Trophoblast cell (in vitro differentiated cells and primary cell): ENCODE results near the gene PRR15.
"Not testable (repeated sequence)": the region's sequence is repeated elsewhere in the genome, so short reads cannot be mapped to it uniquely, and the experiment has no call there.

Source experiments
- DNase-seq, 2 donors: peaks; one replicate each; pipeline ENCODE4 v3.0.0-alpha.2; 2016
- H2AFZ ChIP-seq: 2 replicates; pipeline ENCODE4 v1.6.1; 2013; ENCODE audit warnings: low read length, moderate library complexity, mild to moderate bottlenecking; ENCODE audit not compliant: insufficient read depth, poor library complexity
- H2AK5ac ChIP-seq: 2 replicates; pipeline ENCODE4 v1.6.1; 2013; ENCODE audit warnings: mild to moderate bottlenecking, low read length
- H2BK120ac ChIP-seq: 2 replicates; pipeline ENCODE4 v1.6.1; 2013; ENCODE audit warnings: low read length, mild to moderate bottlenecking, moderate library complexity; ENCODE audit not compliant: insufficient read depth, poor library complexity
- H2BK12ac ChIP-seq: 2 replicates; pipeline ENCODE4 v1.6.1; 2013; ENCODE audit warnings: mild to moderate bottlenecking, low read length, moderate library complexity
- H2BK5ac ChIP-seq: 2 replicates; pipeline ENCODE4 v1.6.1; 2013; ENCODE audit warnings: low read length, low read depth, moderate library complexity, mild to moderate bottlenecking; ENCODE audit not compliant: poor library complexity
- H3K14ac ChIP-seq: 2 replicates; pipeline ENCODE4 v1.6.1; 2013; ENCODE audit warnings: mild to moderate bottlenecking, low read length
- H3K18ac ChIP-seq: 2 replicates; pipeline ENCODE4 v1.6.1; 2013; ENCODE audit warnings: mild to moderate bottlenecking, low read length
- H3K23ac ChIP-seq: 2 replicates; pipeline ENCODE4 v1.6.1; 2013; ENCODE audit warnings: low read length
- H3K27ac ChIP-seq: 2 replicates; pipeline ENCODE4 v1.5.1; 2013; ENCODE audit warnings: low read depth, mild to moderate bottlenecking, inconsistent platforms, low read length, moderate library complexity
- H3K27me3 ChIP-seq: 2 replicates; pipeline ENCODE4 v1.6.1; 2013; ENCODE audit warnings: inconsistent platforms, mild to moderate bottlenecking, low read length, moderate library complexity; ENCODE audit not compliant: insufficient read depth
- H3K36me3 ChIP-seq, 2 experiments: 1 replicate in 1 of 2; 2 replicates in 1 of 2; pipeline ENCODE4 v1.6.1; 2013; ENCODE audit warnings: low read length in 2 of 2, mild to moderate bottlenecking in 2 of 2, moderate library complexity in 1 of 2; ENCODE audit not compliant: insufficient read depth in 2 of 2, control insufficient read depth in 1 of 2
- H3K4ac ChIP-seq: 2 replicates; pipeline ENCODE4 v1.6.1; 2013; ENCODE audit warnings: low read depth, mild to moderate bottlenecking, low read length, moderate library complexity
- H3K4me1 ChIP-seq, 2 experiments: 1 replicate in 1 of 2; 2 replicates in 1 of 2; pipeline ENCODE4 v1.6.1; 2013; ENCODE audit warnings: low read length in 2 of 2, mild to moderate bottlenecking in 2 of 2, moderate library complexity in 1 of 2; ENCODE audit not compliant: insufficient read depth in 2 of 2, control insufficient read depth in 1 of 2
- H3K4me2 ChIP-seq: 2 replicates; pipeline ENCODE4 v1.6.1; 2013; ENCODE audit warnings: inconsistent platforms, mild to moderate bottlenecking, low read length, moderate library complexity
- H3K4me3 ChIP-seq: 2 replicates; pipeline ENCODE4 v1.5.1; 2013; ENCODE audit warnings: mild to moderate bottlenecking, low read depth, low read length, inconsistent platforms
- H3K79me1 ChIP-seq: one replicate; pipeline ENCODE4 v1.6.1; 2013; ENCODE audit warnings: low read length
- H3K79me2 ChIP-seq: 2 replicates; pipeline ENCODE4 v1.6.1; 2013; ENCODE audit warnings: low read length, mild to moderate bottlenecking; ENCODE audit not compliant: control insufficient read depth, insufficient read depth, poor library complexity
- H3K9ac ChIP-seq: 2 replicates; pipeline ENCODE4 v1.6.1; 2013; ENCODE audit warnings: mild to moderate bottlenecking, low read length
- H3K9me3 ChIP-seq: 2 replicates; pipeline ENCODE4 v1.6.1; 2013; ENCODE audit warnings: low read depth, mild to moderate bottlenecking, control low read depth, inconsistent platforms, low read length; ENCODE audit not compliant: insufficient read depth
- H4K12ac ChIP-seq: 2 replicates; pipeline ENCODE4 v1.6.1; 2013; ENCODE audit warnings: low read depth, mild to moderate bottlenecking, low read length, moderate library complexity
- H4K8ac ChIP-seq: 2 replicates; pipeline ENCODE4 v1.6.1; 2013; ENCODE audit warnings: low read depth, mild to moderate bottlenecking, low read length, moderate library complexity
- H4K91ac ChIP-seq: one replicate; pipeline ENCODE4 v1.6.1; 2013; ENCODE audit warnings: low read depth, mild to moderate bottlenecking, low read length, moderate library complexity
- WGBS: extraction: QIAGEN DNeasy Blood & Tissue Kit; methylation state at CpG from one replicate; pipeline ENCODE4 v1.1.7; 2013; ENCODE audit warnings: missing lambda C conversion rate; ENCODE audit not compliant: insufficient read length, insufficient coverage; ENCODE audit errors: extremely low coverage; 5-methylcytosine and 5-hydroxymethylcytosine counted together

The PRR15 gene

DNA sequence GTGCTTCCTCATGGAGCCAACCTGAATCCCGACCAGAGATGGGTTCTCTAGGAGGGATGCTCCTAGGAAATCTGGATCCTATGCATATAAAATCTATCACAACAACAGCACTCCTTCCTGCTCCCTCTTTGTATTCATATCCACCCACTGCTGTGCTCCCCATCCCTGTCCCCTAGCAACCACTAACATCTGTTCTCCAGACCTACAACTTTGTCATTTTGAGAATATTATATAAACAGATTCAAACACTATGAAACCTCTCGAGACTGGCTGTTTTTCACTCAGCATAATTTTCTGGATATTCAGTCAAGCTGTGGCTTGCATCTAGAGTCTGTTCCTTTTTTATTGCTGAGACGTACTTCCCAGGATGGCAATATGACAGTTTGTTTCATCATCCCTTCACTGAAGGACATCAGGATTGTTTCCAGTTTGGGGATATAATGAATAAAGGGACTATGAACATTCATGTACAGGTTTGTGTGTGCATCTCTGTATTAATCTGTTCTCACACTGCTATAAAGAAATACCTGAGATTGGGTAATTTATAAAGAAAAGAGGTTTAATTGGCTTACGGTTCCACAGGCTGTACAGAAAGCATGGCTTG is 36.0 kb upstream of the PRR15 start:
- H3K4me2 ChIP-seq = no peak overlapping the region
- H2AFZ ChIP-seq = no peak overlapping the region
- no peak overlapping the region for H4K91ac ChIP-seq
- H2AK5ac ChIP-seq = no peak overlapping the region
- H3K79me2 ChIP-seq = no peaks in the 10 kb centered on the region
- no peak overlapping the region for H3K14ac ChIP-seq
- WGBS = no CpG with 5 or more reads among the region's 4 CpGs
- no peak overlapping the region for H3K9ac ChIP-seq
- H3K23ac ChIP-seq = no peak overlapping the region
- H3K27ac ChIP-seq = no peak overlapping the region
- no peak overlapping the region for H3K18ac ChIP-seq
- no peak overlapping the region for H2BK12ac ChIP-seq
- no peaks in the 10 kb centered on the region for H3K4me1 ChIP-seq
- no peaks in the 10 kb centered on the region for H3K27me3 ChIP-seq
- no peak overlapping the region for H4K8ac ChIP-seq
- no peaks in the 10 kb centered on the region for H3K79me1 ChIP-seq
- no peak overlapping the region for H3K4me3 ChIP-seq
- H4K12ac ChIP-seq = no peak overlapping the region
- peaks cover 0 to 13% of the 10 kb centered on the region in 2 experiments for H3K36me3 ChIP-seq
- no peak for DNase-seq
- H3K4ac ChIP-seq = no peak overlapping the region
- no peak overlapping the region for H2BK120ac ChIP-seq
- peaks cover 2% of the 10 kb centered on the region for H3K9me3 ChIP-seq
- no peak overlapping the region for H2BK5ac ChIP-seq

DNA sequence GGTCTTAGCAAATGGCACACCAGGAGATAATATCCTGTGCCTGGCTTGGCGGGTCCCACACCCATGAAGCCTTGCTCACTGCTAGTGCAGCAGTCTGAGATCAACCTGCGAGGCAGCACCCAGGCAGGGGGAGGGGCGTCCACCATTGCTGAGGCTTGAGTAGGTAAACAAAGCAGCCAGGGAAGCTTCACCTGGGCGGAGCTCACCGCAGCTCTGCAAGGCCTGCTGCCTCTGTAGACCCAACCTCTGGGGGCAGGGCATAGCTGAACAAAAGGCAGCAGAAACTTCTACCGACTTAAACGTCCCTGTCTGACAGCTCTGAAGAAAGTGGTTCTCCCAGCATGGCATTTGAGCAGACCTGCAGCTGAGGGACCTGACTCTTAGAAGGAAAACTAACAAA is 35.1 kb upstream of the PRR15 start:
- H4K12ac ChIP-seq, H3K4me2 ChIP-seq, H2AFZ ChIP-seq, H2AK5ac ChIP-seq, H3K9me3 ChIP-seq, H3K4ac ChIP-seq, H3K14ac ChIP-seq, H4K91ac ChIP-seq, H2BK12ac ChIP-seq, H2BK120ac ChIP-seq, DNase-seq, H3K23ac ChIP-seq, H3K79me1 ChIP-seq, H2BK5ac ChIP-seq, H3K18ac ChIP-seq, H3K4me1 ChIP-seq, H3K27ac ChIP-seq, H3K27me3 ChIP-seq, H3K9ac ChIP-seq, H4K8ac ChIP-seq, H3K79me2 ChIP-seq: not testable (repeated sequence)
- Histone ChIP-seq H3K4me3 (peak overlapping the region; percentile 20), H3K36me3 (peaks cover 0 to 13% of the 10 kb centered on the region in 2 experiments)
- no CpG with 5 or more reads among the region's 7 CpGs for WGBS

DNA sequence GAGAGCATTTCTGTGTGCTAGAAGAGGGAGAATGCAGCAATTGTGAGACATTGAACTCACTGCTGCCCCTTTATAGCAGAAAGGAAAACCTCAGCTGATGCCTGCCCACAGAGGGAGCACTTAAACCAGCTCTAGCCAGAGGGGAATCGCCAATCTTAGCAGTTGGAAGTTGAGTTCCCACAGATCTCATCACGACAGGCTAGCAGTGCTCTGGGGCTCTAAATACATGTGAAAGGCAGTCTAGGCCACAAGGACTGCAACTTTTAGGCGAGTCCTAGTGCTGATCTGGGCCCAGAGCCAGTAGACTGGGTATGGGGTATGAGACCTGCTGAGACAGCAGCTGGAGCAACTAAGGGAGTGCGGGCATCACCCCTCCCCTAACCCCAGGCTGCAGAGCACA is 25.2 kb upstream of the PRR15 start:
- DNase-seq = no peak
- Histone ChIP-seq H3K9ac (no peak overlapping the region), H3K4ac (no peak overlapping the region), H3K9me3 (no peaks in the 10 kb centered on the region), H3K4me3 (no peak overlapping the region), H3K36me3 (peaks cover 0 to 3% of the 10 kb centered on the region in 2 experiments), H3K18ac (no peak overlapping the region), H3K27ac (no peak overlapping the region), H2AK5ac (no peak overlapping the region), H2BK5ac (no peak overlapping the region), H4K91ac (no peak overlapping the region), H2AFZ (no peak overlapping the region), H3K23ac (no peak overlapping the region), H3K4me2 (no peak overlapping the region), H4K8ac (no peak overlapping the region), H2BK120ac (no peak overlapping the region), H3K14ac (no peak overlapping the region), H3K27me3 (no peaks in the 10 kb centered on the region), H4K12ac (no peak overlapping the region), H3K4me1 (no peaks in the 10 kb centered on the region), H3K79me2 (no peaks in the 10 kb centered on the region), H3K79me1 (no peaks in the 10 kb centered on the region), H2BK12ac (no peak overlapping the region)
- no CpG with 5 or more reads among the region's 4 CpGs for WGBS

DNA sequence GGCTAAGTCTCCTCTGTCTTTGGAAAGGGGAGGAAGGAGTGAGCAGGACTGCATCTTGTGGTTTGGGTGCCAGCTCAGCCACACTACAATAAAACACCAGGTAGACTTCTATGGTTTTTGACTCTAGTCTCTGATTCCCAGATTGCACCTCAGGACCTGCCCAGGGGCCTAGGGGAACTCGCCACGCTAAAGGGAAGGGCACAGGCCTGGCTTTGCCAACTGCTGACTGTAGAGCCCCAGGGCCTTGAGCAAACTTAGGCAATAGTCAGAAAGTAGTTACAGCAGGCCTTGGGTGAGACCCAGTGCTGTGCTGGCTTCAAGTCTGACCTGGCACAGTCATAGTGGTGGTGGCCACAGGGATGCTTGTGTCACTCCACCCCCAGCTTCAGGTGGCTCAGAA is 24.2 kb upstream of the PRR15 start:
- Histone ChIP-seq H3K79me2 (no peaks in the 10 kb centered on the region), H4K8ac (no peak overlapping the region), H3K4ac (no peak overlapping the region), H3K23ac (no peak overlapping the region), H2BK120ac (no peak overlapping the region), H3K9me3 (no peaks in the 10 kb centered on the region), H2AK5ac (no peak overlapping the region), H3K9ac (no peak overlapping the region), H3K14ac (no peak overlapping the region), H3K4me2 (no peak overlapping the region), H3K18ac (no peak overlapping the region), H3K4me3 (no peak overlapping the region), H3K27me3 (no peaks in the 10 kb centered on the region), H4K12ac (no peak overlapping the region), H3K79me1 (no peaks in the 10 kb centered on the region), H3K27ac (no peak overlapping the region), H2BK5ac (no peak overlapping the region), H3K36me3 (peaks cover 0 to 3% of the 10 kb centered on the region in 2 experiments), H4K91ac (no peak overlapping the region), H2BK12ac (no peak overlapping the region), H2AFZ (no peak overlapping the region), H3K4me1 (no peaks in the 10 kb centered on the region)
- DNase-seq = no peak
- no CpG with 5 or more reads among the region's 2 CpGs for WGBS
